NB4 (cell line): ENCODE measurements around the gene ZNF770.
"Not testable (repeated sequence)": the region's sequence is repeated elsewhere in the genome, so short reads cannot be mapped to it uniquely, and the experiment has no call there.

Source experiments
- DNase-seq: peaks from one replicate; pipeline ENCODE4 v3.0.0; 2010; ENCODE audit warnings: low read depth
- H3K4me3 ChIP-seq: one replicate; pipeline ENCODE4 v1.5.1; 2011; ENCODE audit warnings: mild to moderate bottlenecking, low read depth, low read length, moderate library complexity
- MYC ChIP-seq: IDR thresholded peaks from 2 replicates; pipeline ENCODE4 v1.6.1; 2011; ENCODE audit warnings: low read depth, low read length
- POLR2A ChIP-seq: IDR thresholded peaks from 2 replicates; pipeline ENCODE4 v1.6.1; 2011; ENCODE audit warnings: mild to moderate bottlenecking; ENCODE audit not compliant: insufficient read length; ENCODE audit errors: extremely low read depth
- TF ChIP-seq, protein P1 (sequence below): IDR thresholded peaks from 2 replicates; pipeline ENCODE4 v1.6.1; 2011; ENCODE audit warnings: low read depth, low read length
- TF ChIP-seq, protein P2 (sequence below): IDR thresholded peaks from one replicate; pipeline ENCODE4 v1.5.1; 2012; ENCODE audit warnings: low read depth, low read length

Gene ZNF770

DNA sequence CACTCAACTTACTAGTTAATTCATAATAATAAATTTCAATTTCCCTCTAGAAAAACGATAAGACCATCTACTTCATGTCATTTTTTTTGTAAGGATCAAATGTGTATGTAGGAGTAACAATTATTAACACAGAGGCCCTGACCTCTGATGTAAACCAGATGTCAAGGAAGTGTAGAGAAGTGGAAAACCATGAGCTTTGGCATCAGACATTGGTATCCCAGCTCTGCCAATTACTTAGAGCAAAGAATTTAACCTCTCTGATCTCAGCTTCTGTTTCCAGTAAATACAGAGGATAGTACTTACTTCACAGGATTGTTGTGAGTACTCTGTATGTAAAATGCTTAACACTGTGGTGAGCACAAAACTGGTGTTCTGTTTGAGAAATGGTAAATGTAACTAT is 36.1 kb downstream of the ZNF770 start:
- DNase-seq: no peak
- no peak overlapping the region for H3K4me3 ChIP-seq
- no peak for TF ChIP-seq MYC
- TF ChIP-seq, protein P1, sequence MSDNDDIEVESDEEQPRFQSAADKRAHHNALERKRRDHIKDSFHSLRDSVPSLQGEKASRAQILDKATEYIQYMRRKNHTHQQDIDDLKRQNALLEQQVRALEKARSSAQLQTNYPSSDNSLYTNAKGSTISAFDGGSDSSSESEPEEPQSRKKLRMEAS: no peak
- TF ChIP-seq POLR2A: no peak
- TF ChIP-seq, protein P2, sequence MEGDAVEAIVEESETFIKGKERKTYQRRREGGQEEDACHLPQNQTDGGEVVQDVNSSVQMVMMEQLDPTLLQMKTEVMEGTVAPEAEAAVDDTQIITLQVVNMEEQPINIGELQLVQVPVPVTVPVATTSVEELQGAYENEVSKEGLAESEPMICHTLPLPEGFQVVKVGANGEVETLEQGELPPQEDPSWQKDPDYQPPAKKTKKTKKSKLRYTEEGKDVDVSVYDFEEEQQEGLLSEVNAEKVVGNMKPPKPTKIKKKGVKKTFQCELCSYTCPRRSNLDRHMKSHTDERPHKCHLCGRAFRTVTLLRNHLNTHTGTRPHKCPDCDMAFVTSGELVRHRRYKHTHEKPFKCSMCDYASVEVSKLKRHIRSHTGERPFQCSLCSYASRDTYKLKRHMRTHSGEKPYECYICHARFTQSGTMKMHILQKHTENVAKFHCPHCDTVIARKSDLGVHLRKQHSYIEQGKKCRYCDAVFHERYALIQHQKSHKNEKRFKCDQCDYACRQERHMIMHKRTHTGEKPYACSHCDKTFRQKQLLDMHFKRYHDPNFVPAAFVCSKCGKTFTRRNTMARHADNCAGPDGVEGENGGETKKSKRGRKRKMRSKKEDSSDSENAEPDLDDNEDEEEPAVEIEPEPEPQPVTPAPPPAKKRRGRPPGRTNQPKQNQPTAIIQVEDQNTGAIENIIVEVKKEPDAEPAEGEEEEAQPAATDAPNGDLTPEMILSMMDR: no peak

DNA sequence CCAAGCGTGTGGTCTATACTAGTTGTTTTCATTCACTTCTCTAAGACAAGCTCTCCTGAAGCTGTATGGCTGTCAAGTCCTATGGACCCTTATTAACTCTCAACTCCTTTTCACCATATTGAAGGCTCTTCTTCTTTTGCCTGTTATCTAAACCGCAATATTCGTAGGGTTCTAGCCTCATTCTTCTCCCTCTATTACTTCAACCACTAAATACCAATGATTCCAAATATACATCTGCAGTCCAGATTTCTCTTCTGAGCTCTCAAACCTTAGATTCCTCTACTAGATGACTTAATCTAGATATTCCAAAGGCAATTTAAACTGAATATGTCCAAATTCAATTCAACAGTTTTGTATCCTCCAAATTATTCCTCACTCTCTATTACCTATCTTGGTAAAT is 43.2 kb downstream of the ZNF770 start:
- TF ChIP-seq, protein P1: no peak
- TF ChIP-seq MYC (no peak), POLR2A (no peak)
- TF ChIP-seq, protein P2: no peak
- H3K4me3 ChIP-seq: no peak overlapping the region
- DNase-seq: no peak

DNA sequence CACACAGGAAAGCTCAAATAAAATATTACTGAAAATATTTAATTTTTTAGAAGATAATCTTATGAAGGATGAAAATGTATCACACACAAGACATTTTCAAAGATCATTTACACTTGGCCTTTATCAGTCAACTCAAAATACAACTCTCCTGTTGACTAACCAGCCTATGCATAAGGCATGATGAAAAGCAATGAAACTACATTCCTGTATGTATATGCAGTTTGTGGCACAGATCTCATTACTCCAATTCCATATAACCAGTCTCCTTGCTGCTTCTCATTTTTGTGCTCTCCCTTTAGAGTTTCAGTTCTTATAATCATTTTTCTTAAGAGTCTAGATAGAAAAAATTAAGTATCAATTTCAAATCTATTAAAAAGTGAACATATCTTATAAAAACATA is 44.4 kb downstream of the ZNF770 start:
- no peak for TF ChIP-seq MYC
- TF ChIP-seq, protein P1: no peak
- TF ChIP-seq, protein P2: no peak
- TF ChIP-seq POLR2A: no peak
- DNase-seq: no peak
- no peak overlapping the region for H3K4me3 ChIP-seq

DNA sequence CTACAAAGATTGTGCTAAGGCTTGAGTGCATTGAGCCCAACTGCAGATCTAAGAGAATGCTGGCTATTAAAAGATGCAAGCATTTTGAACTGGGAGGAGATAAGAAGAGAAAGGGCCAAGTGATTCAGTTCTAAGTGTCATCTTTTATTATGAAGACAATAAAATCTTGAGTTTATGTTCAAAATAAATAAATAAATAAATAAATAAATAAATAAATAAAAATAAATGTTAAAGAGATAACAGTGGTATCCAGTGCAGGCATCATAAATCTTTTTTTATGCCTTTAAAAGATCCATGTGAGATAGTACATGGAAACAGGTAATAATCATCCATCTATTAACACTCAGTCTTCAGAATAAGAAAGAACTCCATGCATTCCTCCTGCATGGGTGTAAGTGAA is 44.8 kb downstream of the ZNF770 start:
- H3K4me3 ChIP-seq, DNase-seq: not testable (repeated sequence)

DNA sequence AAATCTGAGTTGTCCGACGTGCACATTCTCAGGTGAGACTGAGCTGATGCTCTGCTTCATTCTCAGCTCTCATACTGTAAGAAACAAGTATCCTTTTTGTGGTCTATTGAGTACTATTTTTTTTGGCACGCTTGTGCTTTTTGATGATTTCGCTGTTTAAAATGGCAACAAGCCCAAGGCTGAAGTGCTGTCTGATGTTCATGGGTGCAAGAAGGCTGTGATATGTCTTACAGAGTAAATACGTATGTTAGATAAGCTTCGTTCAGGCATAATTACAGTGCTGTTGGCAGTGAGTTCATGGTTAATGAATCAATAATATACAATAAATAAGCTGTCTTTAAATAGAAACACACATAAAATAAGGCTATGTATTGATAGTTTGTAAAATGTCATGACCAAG is 45.7 kb downstream of the ZNF770 start:
- TF ChIP-seq POLR2A (no peak), MYC (no peak)
- TF ChIP-seq, protein P1: no peak
- TF ChIP-seq, protein P2: no peak
- no peak overlapping the region for H3K4me3 ChIP-seq
- no peak for DNase-seq

DNA sequence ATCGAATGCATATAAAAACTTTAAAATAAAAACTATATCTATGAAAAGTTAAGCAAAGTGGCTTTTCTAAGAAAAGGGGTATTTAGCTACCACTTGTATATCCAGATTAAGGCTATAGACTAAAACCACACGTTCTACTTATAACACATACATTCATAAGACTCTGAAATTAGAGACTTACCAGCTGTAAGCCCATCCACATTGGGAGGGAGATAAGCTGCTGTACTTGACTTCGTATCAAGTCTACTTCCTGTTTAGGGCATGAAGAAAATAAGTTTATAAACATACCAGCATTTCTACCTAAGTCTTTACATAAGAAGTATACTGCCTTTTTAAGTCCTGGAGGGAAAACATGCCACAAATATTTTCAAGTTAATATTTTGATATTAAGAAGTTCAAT is 46.3 kb downstream of the ZNF770 start:
- DNase-seq: no peak
- TF ChIP-seq, protein P2: no peak
- TF ChIP-seq, protein P1: no peak
- TF ChIP-seq MYC (no peak), POLR2A (no peak)
- H3K4me3 ChIP-seq: no peak overlapping the region
